Stimulated activated CD8-positive, alpha-beta memory T cell treated with anti-CD3 and anti-CD28 coated beads, Interleukin-15, amount 100 ng/mL, for 1 hour (primary cell): ENCODE results near the gene MBNL2.

Experiments used
- DNase-seq: peaks from one replicate; pipeline ENCODE4 v3.0.0-alpha.2; 2020; ENCODE audit warnings: low read depth

MBNL2 gene

GRCh38 chr13:97212004-97212403 is 10.1 kb upstream of the MBNL2 start:
- no peak for DNase-seq

DNA sequence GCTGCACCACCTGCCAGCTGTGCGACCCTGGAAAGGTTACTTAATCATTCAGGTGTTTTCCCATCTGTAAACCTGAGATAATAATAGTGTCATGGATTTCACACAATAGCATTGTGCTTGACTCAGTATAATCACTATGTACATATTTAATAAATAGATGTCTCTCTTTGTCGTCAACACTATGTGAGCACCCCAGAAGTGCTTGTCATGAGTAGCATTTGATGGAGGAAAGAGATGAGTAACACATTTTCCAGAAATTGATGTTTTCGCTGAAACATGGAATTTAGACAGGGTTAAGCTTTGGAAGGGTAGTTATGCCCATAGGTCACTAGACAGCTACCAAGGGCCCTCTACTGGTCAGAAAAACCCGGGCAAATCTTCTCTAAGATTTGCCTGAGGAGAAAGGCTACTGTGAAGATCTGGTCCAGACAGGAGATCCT is 9.5 kb upstream of the MBNL2 start:
- no peak for DNase-seq

- DNase-seq, result no peak
Measured at GRCh38 chr13:97214921-97215320, 7.2 kb upstream of the MBNL2 start.

- no peak for DNase-seq
Measured at GRCh38 chr13:97215325-97215724, 6.8 kb upstream of the MBNL2 start.

DNA sequence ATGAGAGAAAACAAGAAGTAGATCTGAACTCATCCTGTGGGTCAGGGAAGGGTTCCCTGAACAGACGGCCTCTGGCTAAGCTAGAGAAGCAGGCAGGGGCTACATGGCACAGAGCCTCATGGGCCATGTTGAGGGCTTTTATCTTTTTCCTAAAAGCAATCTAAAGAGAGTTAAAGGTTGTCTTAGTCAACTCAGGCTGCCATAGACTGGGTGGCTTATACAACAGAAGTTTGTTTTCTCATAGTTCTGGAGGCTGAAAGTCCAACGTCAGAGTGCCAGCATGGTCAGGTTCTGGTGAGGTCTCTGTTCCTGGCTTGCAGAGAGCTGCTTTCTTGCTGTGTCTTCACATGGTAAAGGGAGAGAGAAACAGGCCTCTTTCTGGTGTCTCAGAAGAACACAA is 2.9 kb upstream of the MBNL2 start:
- no peak for DNase-seq

GRCh38 chr13:97220151-97220900 is 1.8 kb upstream of the MBNL2 start:
- DNase-seq, result no peak

DNA sequence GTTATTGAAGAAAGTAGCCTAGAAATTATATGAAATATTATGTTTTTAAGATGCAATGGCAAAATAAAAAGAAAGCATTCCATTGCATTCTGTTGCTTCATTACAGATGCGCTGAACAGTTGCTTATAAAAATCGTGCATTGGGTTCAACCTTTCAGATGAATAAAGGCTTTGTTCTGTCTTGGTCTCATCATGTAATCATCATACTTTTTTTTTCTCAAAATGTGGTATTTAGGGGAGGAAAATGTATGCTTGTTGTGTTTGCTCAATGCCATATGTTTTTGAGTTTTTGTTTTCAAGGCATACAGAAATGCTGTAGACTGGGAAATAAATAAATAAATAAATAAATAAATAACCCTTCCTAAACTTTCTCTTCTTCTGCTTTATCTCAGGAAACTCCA is 1.1 kb upstream of the MBNL2 start:
- DNase-seq, result no peak

DNA sequence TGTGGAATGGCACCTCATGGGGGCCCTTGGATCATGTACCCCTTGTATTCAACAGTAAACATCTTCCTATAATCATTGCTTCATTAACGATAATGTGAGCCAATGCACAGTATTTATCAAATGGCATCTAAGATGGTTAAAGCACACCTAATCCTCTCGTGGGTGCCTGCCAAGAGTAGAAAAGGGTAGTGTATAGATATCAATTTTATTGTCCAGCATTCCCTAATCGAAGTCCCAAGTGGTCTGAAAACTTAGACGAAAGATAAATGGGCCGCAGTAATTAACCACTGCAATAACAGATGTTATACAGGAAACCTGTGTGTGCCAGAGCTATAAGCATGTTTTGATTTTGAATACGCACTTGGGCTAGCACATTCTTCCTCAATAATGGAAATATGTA is 667 bp upstream of the MBNL2 start:
- no peak for DNase-seq

GRCh38 chr13:97223037-97223710 is 1.0 kb downstream of the MBNL2 start:
- no peak for DNase-seq

- no peak for DNase-seq
Measured at GRCh38 chr13:97223711-97224541, 1.8 kb downstream of the MBNL2 start.

DNA sequence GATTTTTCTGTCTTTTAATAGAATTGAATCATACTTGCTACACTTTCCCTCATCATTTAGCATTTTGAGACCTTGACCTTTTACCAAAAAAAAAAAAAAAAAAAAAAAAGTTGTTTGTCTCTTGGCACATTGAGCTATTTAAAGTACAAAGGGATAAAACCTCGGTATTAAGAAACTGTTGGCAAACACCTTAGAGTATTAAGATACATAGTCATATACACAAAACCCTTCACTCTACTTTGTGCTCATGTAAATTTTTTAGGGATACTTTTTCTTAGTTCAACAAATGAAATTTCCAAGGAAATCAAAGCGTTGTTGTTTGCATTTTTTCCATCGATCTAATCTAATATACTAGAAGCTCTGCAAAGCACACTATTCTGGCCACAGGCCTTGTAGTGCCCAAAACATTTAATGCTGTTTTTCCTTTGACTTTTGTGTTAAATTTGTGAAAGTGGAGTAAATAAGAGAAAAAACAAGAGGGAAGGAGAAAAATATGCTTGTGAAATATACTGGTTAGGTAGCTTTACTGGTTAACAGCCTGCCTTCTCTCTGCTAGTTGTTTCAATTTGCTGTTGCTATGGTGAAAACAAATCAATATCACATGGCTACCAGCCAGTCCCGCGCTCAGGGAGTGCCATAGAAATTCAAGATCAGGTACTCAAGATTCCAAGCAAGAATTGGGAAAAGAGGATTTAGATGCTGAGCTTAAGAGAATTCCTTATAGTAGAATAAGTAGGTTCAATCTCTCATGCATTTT is 2.6 kb downstream of the MBNL2 start:
- DNase-seq, result no peak

DNA sequence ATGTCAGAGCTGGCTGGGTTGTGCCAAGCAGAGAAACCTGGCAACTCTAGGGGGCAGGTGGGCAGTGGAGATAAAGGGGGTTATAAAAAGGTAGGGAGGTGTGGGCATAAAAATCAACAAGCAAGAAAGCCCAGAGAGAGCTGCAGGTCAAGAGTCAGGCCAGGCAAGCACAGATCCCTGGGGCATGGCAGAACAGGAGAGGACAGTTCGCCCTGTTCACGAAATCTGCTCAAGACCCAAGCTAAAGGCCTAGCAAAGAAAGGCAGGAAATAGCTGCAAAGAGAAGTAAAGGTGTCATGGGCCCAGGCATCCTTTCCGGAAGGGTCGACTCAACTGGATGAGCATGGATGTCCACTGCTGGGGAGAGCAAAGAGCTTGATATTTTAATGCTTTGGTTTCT is 3.4 kb downstream of the MBNL2 start:
- DNase-seq, result no peak

DNA sequence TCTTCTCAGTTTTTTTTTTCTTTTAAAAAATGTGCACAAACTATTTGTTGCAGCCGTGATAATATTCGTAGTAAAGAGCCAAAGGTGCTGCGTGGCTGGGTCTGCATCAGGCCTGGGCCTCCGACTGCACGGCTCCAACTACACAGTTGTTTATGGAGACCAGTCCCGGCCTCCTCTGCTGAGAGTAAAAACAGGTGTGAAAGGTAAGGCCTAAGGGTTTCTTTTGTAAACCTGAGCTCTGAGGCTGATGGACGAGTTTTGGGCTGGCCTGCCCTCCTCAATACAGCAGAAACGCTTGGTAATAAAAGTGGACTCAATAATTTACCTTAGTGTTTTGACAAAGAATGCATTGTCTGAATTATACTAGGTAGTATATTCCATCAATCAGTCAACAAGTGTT is 3.9 kb downstream of the MBNL2 start:
- DNase-seq, result no peak

DNA sequence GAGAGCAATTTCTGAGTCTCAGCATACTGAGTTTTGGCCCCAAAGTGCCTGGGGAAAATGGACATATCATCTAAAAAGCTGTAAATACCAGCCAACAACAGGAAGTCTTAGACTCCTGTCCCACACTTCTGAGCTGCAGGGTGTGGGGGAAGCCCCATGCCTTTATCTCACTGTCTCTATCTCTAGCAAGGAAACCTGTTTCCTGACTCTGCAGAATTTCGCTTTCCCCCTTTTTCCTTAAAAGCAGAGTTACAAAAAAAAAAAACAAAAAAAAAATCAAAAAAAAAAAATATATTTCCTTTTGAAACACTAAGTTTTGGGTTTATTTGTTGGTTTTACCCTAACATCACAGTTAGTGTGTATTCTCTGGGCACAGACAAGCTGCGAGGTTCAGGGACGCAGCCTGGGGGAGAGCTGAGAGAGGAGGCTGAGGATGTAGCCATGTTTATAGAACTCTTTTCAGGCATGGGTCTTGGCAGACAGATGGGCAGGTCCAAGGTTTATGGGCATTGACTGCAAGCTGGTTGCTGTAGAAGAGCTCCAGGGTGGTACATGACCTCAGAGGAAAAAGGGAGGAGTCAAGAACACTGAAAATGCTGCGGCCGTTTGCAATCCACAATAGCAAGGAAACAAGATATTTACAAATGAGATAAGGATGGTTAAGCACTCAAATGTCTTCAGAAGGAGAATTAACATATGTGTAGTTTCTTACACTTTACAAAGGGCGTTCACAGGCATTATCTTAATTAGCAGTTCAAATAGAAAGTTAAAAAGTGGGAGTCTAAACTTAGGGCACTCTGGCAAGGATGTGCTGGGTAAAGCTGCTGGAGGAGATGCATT is 4.9 kb downstream of the MBNL2 start:
- no peak for DNase-seq

DNA sequence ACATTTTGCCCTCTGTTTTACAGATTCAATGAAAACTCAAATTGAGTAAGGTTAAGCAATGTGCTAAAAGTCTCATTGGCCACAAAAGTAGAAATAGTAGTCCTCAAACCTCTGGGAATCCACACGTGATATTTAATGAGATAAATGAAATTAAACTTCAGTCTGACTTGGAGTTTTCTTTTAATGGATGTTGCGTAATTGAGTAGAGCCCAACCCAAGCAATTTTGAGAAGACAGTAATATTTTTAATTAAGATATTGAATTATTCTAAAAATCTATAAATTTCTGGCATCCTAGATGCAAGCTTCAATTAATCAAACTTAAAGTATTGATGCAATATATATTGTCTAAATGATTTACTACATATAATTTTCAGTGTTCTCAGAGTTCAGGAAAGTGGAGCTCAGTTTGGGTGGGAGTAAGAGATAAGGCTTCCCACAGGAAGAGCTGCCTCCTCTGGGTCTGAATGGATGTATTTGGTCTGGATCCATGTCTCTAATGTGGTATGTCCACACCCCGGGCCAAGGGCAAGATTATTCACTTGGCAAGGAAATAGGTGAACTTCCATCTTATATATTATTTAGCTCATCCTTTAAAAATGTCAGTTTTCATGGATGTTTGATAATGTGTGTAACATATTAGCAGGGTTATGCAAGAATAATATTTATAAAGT is 6.9 kb downstream of the MBNL2 start:
- DNase-seq, result no peak

- no peak for DNase-seq
Measured at GRCh38 chr13:97229699-97230098, 7.6 kb downstream of the MBNL2 start.

GRCh38 chr13:97231118-97231828 is 9.1 kb downstream of the MBNL2 start:
- no peak for DNase-seq

GRCh38 chr13:97231829-97232196 is 9.7 kb downstream of the MBNL2 start:
- no peak for DNase-seq

GRCh38 chr13:97233499-97233898 is 11.4 kb downstream of the MBNL2 start:
- no peak for DNase-seq

DNA sequence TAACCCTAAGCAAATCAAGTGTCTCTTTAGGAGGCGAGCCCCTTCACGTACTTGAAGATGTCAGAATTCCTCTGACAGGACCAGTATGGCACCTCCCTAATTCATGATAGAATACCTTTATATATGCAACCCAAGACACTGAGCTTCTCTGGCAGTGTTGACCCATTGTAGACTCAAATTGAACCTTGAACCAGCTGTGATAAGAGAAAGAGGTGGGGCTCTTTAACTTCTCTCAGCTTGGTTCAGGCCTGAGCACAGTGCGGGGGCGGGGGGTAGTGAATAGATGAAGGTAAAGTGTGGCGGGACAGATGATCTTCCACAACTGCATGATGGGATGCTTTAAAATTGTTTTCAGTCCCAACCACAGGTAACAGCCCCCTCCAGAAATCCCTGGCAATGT is 12.1 kb downstream of the MBNL2 start:
- no peak for DNase-seq
